Tibial nerve (tissue), 4 donors: ENCODE measurements around the gene KIRREL3. TPM values are rescaled to one million over a fixed set of nuclear protein-coding genes. Genes with fewer than 3 reads are reported as not detected.

Experiments
- DNase-seq, 2 donors: peaks; one replicate each; pipeline ENCODE4 v3.0.0-alpha.2; 2019; ENCODE audit warnings: low spot score in 2 of 2
- H3K27ac ChIP-seq, 4 donors: fragments of 200-600 bp; sonication (generic) in 3 of 4; one replicate each; pipeline ENCODE4 v1.5.1; 2017 to 2019; ENCODE audit warnings: mild to moderate bottlenecking in 1 of 4
- H3K27me3 ChIP-seq, 2 donors: fragments of 200-600 bp; sonication (generic) in 1 of 2; one replicate each; pipeline versions ENCODE4 v1.5.1 to v1.6.0; 2017 to 2019
- H3K36me3 ChIP-seq, 3 donors: fragments of 200-600 bp; sonication (generic); one replicate each; pipeline ENCODE4 v1.5.1; 2018 to 2019
- H3K4me1 ChIP-seq, 4 donors: fragments of 200-600 bp; sonication (generic) in 3 of 4; one replicate each; pipeline ENCODE4 v1.5.1; 2017 to 2019
- H3K4me3 ChIP-seq, 4 donors: fragments of 200-600 bp; sonication (generic) in 3 of 4; one replicate each; pipeline ENCODE4 v1.5.1; 2017 to 2019; ENCODE audit warnings: mild to moderate bottlenecking in 1 of 4, moderate library complexity in 1 of 4
- H3K9me3 ChIP-seq, 4 donors: fragments of 200-600 bp; sonication (generic) in 3 of 4; one replicate each; pipeline ENCODE4 v1.5.1; 2017 to 2019
- EP300 ChIP-seq, 2 donors: sonication (generic); formaldehyde crosslinking; IDR thresholded peaks; one replicate each; pipeline ENCODE4 v1.6.1; 2017; ENCODE audit warnings: antibody characterized with exemption in 2 of 2, mild to moderate bottlenecking in 1 of 2
- POLR2A ChIP-seq, 2 donors: fragments of 450-650 bp; IDR thresholded peaks; one replicate each; pipeline ENCODE4 v1.6.1; 2017; ENCODE audit warnings: antibody characterized with exemption in 2 of 2, mild to moderate bottlenecking in 2 of 2, moderate library complexity in 2 of 2
- WGBS, 2 donors: methylation state at CpG; one replicate each; pipeline ENCODE4 v1.1.5; 2018; 5-methylcytosine and 5-hydroxymethylcytosine counted together
- total RNA-seq, 4 donors: library from RNA; depleted of rRNA; stranded (reverse); fragments of >200 nt; gene quantifications; one replicate each; pipeline ENCODE4 v1.1.0, GENCODE V29; 2016
- TF ChIP-seq, protein P1 (sequence below), 5 experiments: fragments of 200-600 bp in 3 of 5; fragments of 450-650 bp in 2 of 5; sonication (generic) in 3 of 5; IDR thresholded peaks; one replicate each; pipeline ENCODE4 v1.5.1; 2016 to 2019; ENCODE audit warnings: antibody characterized with exemption in 5 of 5, mild to moderate bottlenecking in 3 of 5, moderate library complexity in 2 of 5

The KIRREL3 gene
- total RNA-seq, 4 donors from 2014 or later: not detected

- H3K36me3 ChIP-seq: no peaks in the 10 kb centered on the region
- no peak overlapping the region for H3K27ac ChIP-seq
- peaks cover 0 to 19% (median 0%) of the 10 kb centered on the region in 4 donors for H3K4me1 ChIP-seq
- DNase-seq: no peak
- TF ChIP-seq POLR2A (IDR thresholded peaks at IDR 0.05) (no peak), EP300 (IDR thresholded peaks at IDR 0.05) (no peak)
- TF ChIP-seq, protein P1, sequence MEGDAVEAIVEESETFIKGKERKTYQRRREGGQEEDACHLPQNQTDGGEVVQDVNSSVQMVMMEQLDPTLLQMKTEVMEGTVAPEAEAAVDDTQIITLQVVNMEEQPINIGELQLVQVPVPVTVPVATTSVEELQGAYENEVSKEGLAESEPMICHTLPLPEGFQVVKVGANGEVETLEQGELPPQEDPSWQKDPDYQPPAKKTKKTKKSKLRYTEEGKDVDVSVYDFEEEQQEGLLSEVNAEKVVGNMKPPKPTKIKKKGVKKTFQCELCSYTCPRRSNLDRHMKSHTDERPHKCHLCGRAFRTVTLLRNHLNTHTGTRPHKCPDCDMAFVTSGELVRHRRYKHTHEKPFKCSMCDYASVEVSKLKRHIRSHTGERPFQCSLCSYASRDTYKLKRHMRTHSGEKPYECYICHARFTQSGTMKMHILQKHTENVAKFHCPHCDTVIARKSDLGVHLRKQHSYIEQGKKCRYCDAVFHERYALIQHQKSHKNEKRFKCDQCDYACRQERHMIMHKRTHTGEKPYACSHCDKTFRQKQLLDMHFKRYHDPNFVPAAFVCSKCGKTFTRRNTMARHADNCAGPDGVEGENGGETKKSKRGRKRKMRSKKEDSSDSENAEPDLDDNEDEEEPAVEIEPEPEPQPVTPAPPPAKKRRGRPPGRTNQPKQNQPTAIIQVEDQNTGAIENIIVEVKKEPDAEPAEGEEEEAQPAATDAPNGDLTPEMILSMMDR (IDR thresholded peaks at IDR 0.05): no peak
- WGBS, 2 donors: 7 to 33% methylated on average over 7 of the region's 7 CpGs
- H3K4me3 ChIP-seq: no peak overlapping the region
- H3K9me3 ChIP-seq: no peaks in the 10 kb centered on the region
- no peaks in the 10 kb centered on the region for H3K27me3 ChIP-seq
Observed at GRCh38 chr11:126543691-126544090, 456.9 kb downstream of the KIRREL3 start.

- no peak for DNase-seq
- 66 to 86% methylated on average over 4 of the region's 4 CpGs for WGBS, 2 donors
- H3K9me3 ChIP-seq: no peaks in the 10 kb centered on the region
- H3K27ac ChIP-seq: no peak overlapping the region
- peaks cover 0 to 19% (median 0%) of the 10 kb centered on the region in 4 donors for H3K4me1 ChIP-seq
- no peaks in the 10 kb centered on the region for H3K27me3 ChIP-seq
- no peak overlapping the region for H3K4me3 ChIP-seq
- TF ChIP-seq, protein P1 (IDR thresholded peaks at IDR 0.05): no peak
- TF ChIP-seq POLR2A (IDR thresholded peaks at IDR 0.05) (no peak), EP300 (IDR thresholded peaks at IDR 0.05) (no peak)
- H3K36me3 ChIP-seq: no peaks in the 10 kb centered on the region
Observed at GRCh38 chr11:126542334-126543015, 458.1 kb downstream of the KIRREL3 start.

DNA sequence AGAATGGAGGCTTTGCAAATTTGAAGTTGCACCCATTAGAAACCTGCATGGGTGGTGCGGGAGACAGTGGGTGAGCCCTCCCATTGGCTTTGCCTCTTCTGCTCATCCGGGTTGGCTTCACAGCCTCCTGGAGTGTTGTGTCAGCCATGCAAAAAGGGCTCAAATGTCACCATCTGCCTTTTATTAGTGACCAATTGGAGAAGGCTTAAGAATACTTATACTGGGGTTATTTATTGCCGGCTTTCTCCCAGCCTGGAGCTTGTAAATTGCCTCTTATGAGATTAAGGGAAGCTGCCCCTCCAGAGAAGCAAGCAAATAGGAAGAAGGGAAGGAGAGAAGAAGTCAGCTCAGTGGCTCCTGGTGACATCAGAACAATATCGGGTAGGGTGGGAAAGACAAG is 462.5 kb downstream of the KIRREL3 start:
- no peak overlapping the region for H3K4me3 ChIP-seq
- 39 to 47% methylated on average over 4 of the region's 4 CpGs for WGBS, 2 donors
- no peak overlapping the region for H3K27ac ChIP-seq
- H3K4me1 ChIP-seq: peaks cover 0 to under 1% (median 0%) of the 10 kb centered on the region in 4 donors
- TF ChIP-seq POLR2A (IDR thresholded peaks at IDR 0.05): no peak
- TF ChIP-seq EP300 (IDR thresholded peaks at IDR 0.05): no peak
- TF ChIP-seq, protein P1 (IDR thresholded peaks at IDR 0.05): no peak
- H3K36me3 ChIP-seq: no peaks in the 10 kb centered on the region
- no peaks in the 10 kb centered on the region for H3K9me3 ChIP-seq
- H3K27me3 ChIP-seq: no peaks in the 10 kb centered on the region
- DNase-seq: no peak

DNA sequence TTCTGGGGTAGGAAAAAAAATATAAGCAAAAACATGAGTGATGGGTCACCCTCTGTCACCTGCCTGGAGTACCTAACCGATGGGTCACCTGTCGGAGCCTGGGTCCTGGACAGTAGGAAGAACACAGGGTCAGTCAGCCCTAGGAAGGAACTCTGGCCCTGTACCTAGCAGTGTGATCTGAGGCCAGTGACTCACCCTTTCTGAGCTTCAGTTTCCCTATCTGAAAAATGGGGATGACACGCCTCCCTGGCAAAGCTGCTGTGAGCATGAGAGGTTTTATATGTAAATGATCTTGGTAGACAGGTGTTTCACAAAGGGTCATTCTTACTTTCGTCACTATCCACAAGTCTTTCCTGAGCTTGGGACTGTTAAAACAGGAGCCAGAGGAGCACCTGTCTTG is 463.1 kb downstream of the KIRREL3 start:
- H3K36me3 ChIP-seq: no peaks in the 10 kb centered on the region
- WGBS, 2 donors: 88 to 90% methylated on average over 4 of the region's 4 CpGs
- no peaks in the 10 kb centered on the region for H3K9me3 ChIP-seq
- no peak for DNase-seq
- no peaks in the 10 kb centered on the region for H3K27me3 ChIP-seq
- TF ChIP-seq, protein P1 (IDR thresholded peaks at IDR 0.05): no peak
- TF ChIP-seq POLR2A (IDR thresholded peaks at IDR 0.05): no peak
- no peak for TF ChIP-seq EP300 (IDR thresholded peaks at IDR 0.05)
- no peak overlapping the region for H3K27ac ChIP-seq
- H3K4me1 ChIP-seq: no peaks in the 10 kb centered on the region
- no peak overlapping the region for H3K4me3 ChIP-seq

DNA sequence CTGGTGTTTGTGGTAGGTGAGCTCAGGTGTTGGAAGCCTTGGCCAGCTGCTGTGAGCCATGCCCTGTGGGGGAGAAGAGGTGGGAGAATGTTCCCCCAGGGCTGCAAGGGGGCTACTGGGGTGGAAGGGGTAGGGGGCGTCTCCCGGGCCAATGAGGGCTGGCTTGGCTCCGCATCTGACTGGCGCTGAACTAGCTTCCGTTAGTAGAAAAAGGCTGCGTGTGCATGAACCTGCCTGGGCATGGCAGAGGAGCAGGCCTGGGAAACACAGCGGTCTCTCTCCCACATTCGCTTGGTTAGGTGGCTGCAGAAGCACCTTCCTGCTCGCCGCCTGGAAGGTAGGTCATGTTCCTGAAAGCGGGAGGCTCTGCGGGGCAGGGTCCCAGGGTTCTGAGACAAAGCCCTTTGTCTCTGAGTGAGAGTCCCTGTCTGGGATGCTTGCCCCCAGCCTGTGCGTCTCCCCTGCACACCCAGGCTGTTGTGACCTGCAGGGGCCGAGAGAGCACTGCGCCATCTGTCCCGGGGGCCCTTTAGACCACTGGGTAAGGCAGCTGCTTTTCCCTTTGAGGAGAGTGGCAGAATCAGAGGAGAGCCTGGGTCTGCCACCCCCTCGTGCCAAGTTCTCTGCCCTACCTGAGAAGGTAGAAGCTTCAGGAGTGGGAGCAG is 466.3 kb downstream of the KIRREL3 start:
- no peaks in the 10 kb centered on the region for H3K9me3 ChIP-seq
- no peaks in the 10 kb centered on the region for H3K4me1 ChIP-seq
- no peak for TF ChIP-seq POLR2A (IDR thresholded peaks at IDR 0.05)
- no peak for TF ChIP-seq EP300 (IDR thresholded peaks at IDR 0.05)
- TF ChIP-seq, protein P1 (IDR thresholded peaks at IDR 0.05): no peak
- no peak for DNase-seq
- no peak overlapping the region for H3K27ac ChIP-seq
- no peak overlapping the region for H3K4me3 ChIP-seq
- WGBS, 2 donors: 77 to 80% methylated on average over 16 to 17 of the region's 17 CpGs
- H3K36me3 ChIP-seq: no peaks in the 10 kb centered on the region
- H3K27me3 ChIP-seq: no peaks in the 10 kb centered on the region
